LoVo (cell line): ENCODE results near the gene PTPN7.
"Not testable (repeated sequence)": the region's sequence is repeated elsewhere in the genome, so short reads cannot be mapped to it uniquely, and the experiment has no call there.

ENCODE experiments used
- DNase-seq: peaks from one replicate; pipeline ENCODE4 v3.0.0-alpha.2; 2016; ENCODE audit warnings: low spot score

Gene PTPN7

DNA sequence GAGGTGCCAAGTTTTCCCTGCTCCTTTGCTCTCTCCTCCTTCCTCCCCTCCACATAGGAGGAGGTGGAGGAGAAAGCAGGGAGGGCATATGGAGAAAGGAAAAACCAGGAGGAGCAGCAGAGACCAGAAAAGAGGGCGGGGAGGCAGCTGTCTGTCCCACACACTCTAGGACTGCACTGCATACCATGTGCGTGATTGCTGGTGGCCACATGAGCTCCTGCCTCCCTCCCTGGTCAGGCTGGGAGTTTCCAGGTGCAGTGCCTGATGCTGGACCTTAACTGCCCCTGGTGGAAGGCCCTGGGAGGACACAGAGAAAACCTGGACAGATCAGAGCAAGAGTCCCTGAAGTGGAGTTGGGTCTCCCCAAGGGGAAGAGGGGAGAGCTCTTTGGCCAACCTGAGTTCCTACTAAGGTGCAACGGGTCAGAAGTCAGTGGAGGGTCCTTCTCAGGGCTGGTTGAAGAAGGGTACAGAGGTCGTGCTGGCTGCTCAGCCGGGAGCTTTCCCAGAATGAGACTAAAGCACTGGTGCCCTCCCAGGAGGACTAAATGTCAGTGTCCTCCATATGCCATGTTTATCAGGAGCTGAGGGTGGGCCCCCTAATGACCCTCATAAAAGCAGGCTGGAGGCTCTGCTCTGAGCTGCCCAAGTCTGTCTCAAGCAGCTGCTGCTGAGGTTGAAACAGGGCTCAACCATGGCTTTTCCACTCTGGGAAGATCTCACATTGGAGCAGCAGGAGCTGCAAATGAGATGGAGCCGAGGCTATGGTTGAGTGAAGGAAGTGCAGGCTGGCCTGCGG, 29.7 kb upstream of the PTPN7 start:
- no peak for DNase-seq

DNA sequence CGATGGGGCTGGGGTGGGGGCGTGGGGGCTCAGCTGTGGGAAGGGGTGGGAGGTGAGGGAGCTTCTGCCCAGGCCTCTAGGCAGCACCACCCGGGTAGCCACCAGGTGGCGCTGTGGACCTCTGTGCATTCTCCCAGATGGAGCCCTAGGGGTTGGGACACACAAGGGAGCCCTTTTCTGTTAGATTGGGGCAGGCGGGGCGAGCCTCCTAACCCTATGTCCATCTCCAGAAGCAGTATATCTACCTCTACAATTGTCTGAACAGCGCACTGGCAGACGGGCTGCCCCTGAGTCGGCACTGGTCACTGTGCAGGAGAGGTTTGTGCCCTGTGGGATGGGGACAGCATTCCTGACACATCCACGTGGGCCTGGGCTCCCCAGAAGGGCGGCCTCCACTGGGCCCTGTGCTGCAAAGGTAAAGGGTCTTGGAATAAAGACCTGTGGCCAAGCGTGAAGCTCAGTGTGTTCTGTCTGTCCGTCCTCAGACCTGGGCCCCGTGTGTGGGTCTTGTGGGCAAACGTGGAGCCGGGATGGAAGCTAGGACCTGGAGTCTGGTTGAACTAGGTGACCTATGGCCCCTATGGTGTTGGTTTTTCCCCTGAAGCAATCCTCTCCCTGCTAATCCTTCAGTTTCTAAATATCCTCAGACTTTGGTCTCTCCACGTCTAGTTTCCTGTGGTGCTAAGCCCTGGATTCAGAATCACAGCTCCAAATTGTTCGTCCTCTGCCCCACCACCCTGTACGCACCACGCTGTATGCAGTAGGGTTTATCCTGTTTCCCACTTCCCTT, 28.8 kb upstream of the PTPN7 start:
- peak; percentile 59 for DNase-seq

DNA sequence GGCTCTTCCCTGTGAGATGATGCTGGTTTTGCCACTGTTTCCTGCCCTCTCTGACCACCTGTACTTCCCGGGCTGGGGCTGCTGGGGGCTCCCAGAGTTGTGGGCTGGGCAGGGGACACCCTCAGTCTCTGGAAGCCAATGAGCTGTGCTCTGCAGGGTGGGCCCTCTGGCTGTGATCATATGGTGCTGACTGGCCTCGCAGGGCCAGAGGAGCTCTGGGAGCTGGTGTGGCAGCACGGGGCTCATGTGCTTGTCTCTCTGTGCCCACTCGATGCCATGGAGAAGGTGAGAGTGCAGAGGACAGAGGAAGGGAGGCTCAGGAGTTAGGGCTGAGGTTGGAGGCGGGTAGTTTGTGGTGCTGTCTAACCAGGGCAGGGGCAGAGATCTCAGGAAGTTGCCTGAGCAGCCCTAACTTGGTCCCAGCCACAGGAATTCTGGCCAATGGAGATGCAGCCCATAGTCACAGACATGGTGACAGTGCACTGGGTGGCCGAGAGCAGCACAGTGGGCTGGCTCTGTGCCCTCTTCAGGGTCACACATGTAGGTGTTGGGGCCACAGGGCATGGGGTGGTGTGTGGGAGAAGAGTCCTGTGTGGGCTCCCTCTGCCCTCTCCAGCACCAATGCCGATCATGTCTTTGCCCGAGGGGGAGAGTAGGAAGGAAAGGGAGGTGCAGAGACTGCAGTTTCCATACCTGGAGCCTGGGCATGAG, 27.4 kb upstream of the PTPN7 start:
- no peak for DNase-seq

DNA sequence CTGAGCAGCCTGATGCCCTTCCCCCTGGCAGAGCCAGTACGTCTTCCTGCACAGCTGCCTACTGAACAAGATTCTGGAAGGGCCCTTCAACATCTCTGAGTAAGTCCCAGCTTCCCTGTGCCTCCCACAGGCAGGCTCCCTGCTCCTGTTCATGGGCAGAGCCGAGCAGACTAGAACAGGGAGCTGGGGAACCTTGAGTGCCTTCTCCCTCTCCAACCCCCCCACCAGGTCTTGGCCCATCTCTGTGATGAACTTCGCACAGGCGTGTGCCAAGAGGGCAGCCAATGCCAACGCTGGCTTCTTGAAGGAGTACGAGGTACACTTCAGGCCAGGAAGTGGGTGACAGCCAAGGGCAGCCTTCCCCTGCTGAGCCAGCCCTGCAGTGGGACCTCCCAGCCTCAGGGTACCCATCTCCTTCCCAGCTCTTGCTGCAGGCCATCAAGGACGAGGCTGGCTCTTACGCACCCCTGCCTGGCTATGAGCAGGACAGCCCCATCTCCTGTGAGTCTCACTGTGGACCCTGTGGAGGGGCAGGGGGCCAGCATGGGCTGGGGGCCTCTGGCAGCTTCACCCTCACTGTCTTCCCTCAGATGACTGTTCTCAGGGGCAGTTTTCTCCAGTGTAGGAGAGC, 26.8 kb upstream of the PTPN7 start:
- DNase-seq = no peak

DNA sequence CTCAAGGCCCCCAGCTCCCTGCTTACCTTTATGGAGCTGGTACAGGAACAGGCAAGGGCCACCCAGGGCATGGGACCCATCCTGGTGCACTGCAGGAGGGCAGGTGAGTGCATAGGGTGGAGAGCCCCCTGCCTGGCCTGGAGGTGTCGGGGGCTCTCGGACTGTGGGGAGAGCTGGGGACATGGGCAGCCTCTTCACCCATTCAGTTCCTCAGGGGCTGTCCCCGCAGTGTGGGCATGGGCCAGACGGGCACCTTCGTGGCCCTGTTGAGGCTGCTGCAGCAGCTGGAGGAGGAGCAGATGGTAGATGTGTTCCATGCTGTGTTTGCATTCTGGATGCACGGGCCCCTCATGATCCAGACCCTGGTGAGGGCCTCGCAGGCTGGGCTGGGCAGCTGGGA, 25.9 kb upstream of the PTPN7 start:
- DNase-seq = no peak

DNA sequence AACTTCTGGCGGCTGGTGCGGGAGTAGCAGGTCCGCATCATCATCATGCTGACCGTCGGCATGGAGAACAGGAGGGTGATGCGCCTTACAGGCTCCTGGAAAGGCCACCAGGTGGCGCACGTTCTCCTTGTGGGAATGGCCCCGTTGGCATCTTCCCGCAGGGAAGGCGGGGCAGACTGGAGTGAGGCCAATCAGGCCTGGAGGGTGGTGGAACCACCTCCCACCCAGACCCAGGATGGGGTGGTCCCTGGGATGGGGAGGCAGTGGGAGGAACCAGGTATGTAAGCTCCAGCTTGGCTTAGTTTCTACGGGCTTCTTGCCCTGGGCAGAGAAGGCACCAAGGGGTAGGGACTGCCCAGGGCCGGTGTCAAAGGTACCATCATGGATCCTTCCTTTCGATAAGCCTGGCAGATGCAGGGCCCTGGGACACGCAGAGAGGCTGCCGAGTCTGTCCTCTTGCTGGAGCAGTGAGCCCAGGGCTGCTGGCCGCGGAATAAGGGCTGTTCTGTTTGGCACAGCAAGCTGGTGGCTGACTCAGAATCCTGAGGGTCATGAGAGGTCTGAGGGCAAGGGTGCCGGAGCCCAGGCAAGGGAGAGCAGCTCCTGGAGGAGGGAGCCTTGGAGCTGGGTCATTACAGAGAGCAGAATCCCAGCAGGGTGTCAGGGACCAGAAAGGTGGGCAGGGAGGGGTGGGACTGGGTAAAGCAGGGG, 24.5 kb upstream of the PTPN7 start:
- peak; percentile 82 for DNase-seq

DNA sequence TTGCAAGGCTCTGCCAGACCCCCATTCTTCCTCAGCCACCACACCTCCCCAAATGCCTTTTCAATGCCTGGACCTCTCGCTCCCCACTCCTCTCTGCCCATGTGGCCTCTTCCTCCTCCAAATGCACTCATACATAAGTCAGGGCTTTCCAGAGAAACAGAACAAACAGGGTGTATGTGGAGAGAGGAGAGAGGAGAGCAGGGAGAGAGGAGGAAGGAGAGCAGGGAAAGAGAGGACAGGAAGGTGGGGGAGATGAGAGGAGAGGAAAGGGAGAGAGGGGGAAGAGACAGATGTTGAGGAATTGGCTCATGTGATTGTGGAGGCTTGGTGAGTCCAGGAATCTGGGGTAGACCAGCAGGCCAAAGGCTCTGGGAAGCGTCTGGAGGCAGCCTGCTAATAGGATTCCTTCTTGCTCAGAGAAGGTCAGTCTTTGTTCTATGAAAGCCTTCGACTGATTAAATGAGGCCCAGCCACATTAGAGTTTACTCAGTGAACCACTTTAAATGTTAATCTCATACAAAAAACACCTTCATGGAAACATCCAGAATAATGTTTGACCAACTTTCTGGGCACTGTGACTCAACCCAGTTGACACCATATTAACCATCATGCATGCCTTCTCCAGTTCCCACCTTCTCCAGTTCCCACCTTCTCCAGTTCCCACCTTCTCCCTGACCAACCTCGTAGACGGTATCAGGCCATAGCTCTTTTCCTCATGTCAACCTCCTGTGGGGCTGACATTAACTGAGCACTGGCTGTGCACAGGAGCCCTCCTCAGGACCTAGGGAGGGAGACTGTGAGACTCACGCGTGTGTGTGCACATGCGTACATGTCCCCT, 21.9 kb upstream of the PTPN7 start:
- DNase-seq = no peak

DNA sequence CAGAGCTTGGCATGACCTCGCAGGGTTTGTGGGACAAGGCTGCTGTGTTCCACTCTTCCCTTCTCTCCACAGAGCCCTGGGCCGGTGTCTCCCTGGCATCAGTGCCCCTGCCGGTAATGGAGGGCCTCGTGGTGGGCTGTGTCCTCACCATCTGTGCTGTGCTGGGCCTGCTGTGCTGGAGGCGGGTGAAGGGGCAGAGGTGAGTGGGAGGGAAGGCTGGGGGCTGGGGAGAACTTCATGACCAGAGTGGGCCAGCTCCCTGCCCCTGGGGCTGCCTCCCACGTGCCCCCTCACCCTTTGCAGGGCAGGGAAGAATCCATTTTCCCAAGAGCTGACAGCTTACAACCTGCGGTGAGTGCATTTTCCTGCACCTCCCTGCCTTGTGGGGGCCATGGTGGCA, 21.2 kb upstream of the PTPN7 start:
- no peak for DNase-seq

DNA sequence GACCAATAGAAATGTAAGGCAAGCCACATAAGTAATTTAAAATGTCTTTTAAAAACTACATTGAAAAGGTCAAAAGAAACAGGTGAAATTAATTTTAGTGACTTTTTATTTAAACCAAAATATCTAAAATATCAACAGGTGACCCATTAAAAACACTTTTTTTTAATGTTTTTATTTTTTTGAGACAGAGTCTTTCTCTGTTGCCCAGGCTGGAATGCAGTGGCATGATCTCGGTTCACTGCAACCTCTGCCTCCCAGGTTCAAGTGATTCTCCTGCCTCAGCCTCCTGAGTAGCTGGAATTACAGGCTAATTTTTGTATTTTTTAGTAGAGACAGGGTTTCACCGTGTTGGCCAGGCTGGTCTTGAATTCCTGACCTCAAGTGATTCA, 20.3 kb upstream of the PTPN7 start:
- not testable (repeated sequence) for DNase-seq

DNA sequence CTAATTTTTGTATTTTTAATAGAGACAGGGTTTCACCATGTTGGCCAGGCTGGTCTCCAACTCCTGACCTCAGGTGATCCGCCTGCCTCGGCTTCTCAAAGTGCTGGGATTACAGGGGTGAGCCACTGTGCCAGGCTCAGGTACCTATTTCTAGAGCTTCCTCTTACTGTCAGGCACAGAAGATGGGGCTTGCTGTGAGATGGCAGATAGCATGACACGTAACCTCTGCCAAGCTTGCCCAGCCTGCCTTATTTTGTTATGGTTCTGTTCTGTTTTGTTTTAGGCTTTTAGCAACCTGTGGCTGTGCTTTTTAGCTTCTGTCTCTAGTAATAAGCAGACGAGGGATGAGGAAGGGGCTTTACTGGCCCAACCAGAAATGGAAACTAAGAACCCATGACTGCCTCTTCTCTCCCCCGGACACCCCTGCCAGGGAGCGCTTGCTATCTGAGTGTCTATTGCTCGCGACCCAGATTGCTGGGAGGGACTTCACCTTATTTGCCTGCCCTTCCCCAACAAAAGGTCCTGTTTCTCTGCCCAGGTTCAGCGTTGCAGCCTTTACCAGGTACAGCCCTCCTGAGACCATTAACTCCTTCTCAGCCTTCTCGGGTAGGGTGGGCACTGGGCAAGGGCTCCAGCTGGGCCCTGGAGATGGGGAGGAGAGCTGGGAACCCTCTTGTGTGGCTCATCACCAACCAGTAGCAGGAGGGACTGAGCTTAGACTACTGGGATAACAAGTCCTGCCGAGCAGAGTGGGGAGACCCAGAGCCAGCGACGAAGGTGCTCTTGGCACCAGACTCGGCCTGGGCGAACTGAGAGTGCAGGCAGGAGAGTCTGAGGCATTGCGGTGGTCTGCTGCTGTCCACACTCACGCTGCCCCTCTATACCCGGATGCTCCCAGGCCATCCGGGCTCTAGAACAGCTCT, 19.7 kb upstream of the PTPN7 start:
- DNase-seq = no peak

DNA sequence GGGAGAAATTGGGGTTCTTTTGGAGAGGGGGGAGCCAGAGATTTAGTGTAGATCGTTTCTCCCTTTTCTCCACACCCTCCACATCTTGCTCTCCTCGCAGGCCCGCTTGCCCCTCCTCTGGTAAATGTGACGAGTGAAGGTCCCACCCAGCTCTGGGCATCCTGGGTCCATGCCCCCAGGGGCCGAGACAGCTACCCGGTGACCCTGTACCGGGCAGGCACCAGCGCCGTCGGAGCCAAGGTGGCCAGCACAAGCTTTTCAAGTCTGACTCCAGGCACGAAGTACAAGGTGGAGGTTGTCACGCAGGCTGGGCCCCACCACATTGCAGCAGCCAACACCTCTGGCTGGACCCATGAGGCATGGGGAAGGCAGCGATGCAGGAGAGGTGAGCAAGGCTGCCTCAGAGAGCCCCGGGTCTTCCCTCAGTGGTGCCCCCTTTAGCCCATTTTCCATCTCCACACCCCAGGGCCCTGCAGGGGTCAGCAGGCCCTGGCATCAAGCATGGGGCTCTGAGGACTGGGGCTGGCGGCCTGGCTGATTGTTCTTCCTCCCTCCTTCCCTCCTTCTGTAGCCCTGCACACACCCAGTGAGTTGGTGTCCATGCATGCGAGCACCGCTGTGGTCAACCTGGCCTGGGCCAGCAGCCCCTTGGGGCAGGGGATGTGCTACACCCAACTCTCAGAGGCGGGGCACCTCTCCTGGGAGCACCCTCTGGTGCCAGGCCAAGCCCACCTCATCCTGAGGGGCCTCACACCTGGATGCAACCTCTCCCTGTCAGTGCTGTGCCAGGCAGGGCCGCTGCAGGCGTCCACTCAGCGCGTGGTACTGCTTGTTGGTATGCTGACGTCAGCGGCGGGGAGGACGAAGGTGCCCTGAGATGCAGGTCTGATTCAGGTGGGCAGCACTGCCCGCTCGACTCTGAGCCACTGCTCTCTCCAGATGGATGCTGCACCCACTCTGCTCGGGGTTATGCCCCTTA, 16.8 kb upstream of the PTPN7 start:
- no peak for DNase-seq

DNA sequence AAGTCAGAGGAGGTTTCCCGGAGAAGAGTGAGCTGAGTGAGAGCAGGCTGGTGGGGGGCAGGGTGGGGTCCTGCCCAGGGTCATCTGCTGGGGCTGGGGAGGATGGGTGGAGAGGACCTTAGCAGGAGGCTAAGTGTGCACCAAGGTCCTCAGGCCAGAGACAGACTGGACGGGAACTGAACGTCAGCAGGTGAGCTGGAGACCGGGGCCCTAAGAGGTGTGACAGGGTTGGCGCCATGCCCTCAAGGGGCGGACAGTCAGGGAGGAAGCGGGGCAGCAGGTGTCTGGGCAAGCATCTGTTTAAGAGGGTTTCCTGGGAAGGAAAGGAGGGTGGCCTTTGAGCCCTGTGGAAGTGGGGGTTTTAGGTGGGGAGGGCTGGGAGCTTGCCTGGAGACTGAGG, 13.6 kb upstream of the PTPN7 start:
- DNase-seq = no peak

DNA sequence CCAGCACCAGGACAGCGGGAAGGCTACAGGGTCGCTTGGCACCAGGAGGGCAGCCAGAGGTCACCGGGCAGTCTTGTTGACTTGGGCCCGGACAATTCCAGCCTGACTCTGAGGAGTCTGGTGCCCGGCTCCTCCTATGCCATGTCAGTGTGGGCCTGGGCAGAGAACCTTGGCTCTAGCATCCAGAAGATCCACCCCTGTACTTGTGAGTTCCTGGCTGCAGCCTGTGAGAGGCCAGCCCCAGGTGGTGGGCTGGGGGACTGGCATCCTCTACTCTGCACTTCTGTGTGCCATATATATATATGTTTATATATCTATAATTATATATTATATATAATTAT, 11.6 kb upstream of the PTPN7 start:
- DNase-seq = no peak

DNA sequence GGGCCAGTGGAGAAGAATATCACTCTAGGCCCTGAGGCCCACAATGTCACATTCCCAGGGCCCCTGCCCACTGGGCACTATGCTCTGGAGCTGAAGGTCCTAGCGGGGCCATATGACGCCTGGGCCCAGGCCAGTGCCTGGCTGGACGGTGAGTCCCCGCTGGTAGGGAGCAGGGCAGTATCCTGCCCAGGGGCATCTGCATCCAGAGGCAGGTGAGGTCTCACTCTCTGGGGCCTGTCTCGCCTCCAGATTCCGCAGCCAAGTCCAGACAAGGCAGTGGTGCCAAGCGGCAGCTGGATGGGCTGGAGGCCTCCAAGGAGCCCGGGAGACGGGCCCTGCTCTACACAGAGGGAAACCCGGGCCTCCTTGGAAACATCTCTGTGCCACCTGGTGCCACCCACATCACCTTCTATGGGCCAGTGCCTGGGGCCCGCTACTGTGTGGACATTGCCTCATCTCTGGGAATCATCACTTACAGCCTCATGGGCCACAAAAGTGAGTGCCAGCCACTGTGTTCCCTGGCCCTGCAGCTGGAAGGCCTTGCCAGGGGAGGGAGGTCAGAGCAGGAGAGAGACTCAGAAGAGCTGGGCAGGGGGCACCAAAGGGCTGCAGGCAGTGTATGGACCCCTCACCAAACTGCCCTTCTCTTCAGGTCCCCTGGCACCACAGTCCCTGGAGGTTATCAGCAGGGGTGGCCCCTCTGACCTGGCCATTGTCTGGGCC, 11.1 kb upstream of the PTPN7 start:
- no peak for DNase-seq

DNA sequence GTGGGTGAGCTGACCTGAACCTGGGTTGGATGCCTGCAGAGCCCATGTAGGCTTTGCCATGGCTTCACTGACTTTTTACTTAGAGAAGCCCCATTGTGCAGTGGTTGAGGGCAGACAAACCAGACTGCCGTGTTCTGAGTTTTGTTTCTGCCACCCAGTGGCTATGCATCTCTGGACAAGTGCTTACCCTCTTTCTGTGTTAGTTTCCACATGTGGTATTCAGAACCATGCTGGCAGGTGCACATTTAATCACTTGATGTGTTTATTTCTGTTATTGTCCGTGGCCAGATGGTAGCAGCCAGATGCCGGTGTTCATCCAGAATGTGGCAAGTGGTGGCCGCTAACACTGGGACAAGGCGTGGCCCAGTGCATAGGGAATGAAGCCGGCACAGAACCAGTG, 10.3 kb upstream of the PTPN7 start:
- DNase-seq = no peak

DNA sequence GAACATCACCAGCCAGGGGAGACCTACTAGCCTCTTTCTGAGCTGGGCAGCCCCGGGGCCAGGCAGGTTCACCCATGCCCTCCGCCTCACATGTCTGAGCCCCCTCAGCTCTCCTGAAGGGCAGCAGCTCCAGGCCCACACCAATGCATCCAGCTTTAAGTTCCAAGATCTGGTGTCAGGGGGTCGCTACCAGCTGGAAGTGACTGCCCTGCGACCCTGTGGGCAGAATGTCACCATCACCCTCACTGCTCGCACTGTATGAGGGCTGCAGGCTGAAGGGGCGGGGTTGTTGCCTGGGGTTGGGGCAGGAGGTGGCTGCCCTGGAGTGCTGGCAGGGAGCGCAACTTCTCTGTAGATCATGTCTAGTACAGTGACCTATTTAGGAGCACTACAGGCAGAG, 8.5 kb upstream of the PTPN7 start:
- DNase-seq = no peak

DNA sequence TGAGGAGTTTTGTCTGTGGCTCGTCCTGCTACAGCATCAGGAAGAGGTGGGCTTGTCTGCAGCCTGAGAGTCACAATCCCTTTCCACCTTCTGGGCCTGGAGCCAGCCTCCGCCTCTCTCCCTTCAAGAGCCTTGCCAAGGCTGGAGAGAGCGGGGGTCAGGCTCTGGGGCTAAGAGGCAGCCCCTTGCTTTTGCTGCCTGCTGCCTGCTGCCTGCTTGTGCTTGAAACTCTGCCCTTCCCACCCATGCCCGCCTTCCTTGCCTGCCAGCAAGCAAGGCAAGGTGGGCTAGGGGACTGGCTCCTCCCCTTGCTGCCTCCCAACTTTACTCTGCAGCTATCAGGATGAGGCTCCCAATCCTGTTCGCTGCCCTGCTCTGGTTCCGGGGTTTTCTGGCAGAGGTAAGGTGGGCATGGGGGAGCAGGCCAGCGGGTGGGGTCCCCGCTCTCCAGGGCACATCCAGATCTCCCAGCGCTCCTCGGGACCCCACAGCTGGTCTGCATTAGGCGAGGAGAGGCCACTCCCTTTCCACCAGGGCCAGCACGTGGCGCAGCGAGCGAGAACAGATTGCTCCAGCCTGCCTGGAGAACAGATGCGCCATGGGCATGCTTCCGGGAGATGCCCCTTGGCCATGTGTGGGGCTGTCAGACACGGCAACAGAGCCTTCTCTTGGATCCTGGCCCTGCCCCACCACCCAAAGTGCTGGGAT, 7.5 kb upstream of the PTPN7 start:
- DNase-seq = no peak
